SKM-1 treated with dmso at 0.1 percent for 144 hours (cell line): ENCODE measurements around the gene VASN.

Experiments used
- DNase-seq: peaks from one replicate; lab custom pipeline; 2025; ENCODE audit not compliant: unreplicated experiment; lab: John Stamatoyannopoulos, UW

Gene VASN

DNA sequence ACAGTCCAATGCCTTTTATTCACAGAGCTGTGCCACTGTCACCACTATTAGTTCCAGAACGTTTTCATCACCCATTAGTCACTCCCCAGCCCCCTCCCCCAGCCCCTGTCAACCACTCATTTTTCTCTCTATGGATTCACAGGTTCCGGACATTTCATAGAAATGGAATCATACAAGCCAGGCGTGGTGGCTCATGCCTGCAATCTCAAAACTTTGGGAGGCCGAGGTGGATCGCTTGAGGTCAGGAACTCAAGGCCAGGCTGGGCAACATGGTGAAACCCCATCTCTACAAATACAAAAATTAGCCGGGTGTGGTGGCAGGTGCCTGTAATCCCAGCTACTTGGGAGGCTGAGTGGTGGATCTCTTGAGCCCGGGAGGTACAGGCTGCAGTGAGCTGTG, 19.8 kb upstream of the VASN start:
- DNase-seq, result no peak

DNA sequence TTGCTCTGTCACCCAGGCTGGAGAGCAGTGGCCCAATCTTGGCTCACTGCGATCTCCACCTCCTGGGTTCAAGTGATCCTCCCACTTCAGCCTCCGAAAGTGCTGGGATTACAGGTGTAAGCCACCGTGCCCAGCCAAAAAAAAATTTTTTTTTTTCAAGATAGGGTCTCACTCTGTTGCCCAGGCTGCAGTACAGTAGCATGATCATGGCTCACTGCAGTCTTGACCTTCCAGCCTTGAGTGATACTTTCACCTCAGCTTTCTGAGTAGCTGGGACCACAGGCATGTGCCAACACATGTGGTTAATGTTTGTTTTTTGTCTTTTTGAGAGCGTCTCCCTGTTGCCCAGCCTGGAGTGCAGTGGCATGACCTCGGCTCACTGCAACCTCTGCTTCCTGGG, 18.8 kb upstream of the VASN start:
- no peak for DNase-seq

DNA sequence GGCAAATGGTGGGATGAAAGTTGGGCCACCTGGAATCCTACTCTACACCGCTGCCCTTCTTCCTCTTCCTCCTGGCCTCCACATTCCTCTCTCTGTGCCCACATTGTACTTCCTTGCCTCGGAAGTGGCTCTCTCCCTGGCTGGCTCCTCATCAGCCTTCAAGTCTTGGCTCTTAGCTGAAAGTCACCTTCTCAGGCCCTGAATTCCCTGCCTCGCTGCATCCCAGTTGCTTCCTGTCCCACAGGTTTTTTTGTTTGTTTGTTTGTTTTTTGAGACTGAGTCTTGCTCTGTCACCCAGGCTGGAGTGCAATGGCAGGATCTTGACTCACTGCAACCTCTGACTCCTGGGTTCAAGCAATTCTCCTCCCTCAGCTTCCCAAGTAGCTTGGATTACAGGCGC, 18.0 kb upstream of the VASN start:
- no peak for DNase-seq

DNA sequence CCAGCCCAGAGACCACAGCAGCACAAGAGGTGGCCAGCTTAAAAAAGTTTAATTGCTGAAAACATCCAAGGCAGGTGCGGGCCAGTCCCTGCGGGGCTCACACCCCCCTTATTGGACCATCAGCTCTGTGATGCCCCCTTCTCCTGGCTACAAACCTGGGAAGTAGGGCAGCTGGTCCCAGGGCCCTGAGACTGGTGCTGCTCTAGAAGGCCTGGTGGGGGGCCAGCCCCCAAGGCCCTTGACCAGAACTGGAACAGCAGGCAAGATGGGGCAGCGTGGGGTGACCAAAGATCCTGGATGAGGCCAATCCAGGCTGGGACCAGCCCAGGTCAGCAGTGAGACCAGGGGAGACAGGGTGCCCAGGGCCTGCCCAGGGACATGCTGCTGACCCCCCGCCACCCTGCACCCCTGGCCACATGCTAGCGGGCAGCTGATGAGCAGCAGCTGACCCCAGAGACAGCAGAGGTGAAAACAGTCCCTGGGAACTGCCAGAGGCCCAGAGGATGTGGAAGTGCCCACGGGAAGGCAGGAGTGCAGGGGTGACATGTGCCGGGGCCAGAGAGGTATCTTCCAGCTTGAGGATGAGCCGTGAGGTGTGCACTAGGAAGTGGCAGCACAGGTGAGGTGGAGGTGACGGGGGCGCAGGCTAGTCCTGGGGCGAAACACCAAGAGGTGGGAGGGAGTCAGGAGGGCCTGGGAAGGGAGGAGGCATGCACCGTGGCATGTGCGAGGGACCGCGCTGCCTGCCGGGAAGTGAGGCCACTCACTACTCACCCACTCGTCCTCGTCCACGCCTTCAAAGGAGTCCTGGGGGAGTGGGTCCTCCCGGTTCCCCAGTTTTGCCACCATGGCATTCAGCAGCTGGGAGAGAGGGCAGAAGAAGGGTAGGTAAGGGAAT, 16.9 kb upstream of the VASN start:
- DNase-seq, result no peak

DNA sequence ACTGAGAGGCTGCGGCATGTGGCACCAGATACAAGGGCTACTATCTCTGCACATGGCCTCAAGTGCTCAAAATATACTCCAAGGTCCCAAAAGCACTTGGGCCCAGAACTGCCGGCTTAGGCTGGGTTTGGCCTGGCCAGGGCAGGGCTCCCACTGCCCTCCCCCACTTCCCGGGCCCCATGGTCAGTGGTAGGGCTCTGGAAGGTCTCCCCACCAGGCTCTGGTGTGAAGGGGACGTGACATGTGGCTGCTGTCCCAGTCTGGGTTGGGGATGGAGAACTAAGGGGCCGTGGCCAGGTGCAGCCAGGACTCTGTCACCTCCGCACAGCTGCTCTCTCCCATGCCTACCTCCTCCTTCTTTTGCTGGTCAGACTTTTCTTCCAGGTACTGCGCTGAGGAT, 14.8 kb upstream of the VASN start:
- no peak for DNase-seq

DNA sequence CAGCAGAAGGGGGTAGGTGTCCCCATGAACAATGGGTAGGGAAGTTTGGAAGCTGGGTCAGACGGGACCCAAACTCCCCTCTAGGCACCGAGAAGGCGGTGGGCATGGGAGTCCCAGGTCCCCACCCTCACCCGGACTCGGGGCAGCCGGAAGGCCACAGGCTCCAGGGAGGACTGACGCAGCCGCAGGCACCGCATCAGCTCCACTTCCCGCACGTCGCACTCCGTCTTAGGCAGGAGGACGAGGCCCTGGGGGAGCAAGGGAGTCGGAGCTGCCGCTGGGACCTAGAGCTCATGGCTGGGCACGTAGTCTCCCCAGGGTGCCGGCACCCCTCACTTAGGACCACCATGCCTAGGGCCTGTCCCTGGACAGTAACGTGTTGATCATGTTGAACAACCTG, 13.4 kb upstream of the VASN start:
- no peak for DNase-seq

DNA sequence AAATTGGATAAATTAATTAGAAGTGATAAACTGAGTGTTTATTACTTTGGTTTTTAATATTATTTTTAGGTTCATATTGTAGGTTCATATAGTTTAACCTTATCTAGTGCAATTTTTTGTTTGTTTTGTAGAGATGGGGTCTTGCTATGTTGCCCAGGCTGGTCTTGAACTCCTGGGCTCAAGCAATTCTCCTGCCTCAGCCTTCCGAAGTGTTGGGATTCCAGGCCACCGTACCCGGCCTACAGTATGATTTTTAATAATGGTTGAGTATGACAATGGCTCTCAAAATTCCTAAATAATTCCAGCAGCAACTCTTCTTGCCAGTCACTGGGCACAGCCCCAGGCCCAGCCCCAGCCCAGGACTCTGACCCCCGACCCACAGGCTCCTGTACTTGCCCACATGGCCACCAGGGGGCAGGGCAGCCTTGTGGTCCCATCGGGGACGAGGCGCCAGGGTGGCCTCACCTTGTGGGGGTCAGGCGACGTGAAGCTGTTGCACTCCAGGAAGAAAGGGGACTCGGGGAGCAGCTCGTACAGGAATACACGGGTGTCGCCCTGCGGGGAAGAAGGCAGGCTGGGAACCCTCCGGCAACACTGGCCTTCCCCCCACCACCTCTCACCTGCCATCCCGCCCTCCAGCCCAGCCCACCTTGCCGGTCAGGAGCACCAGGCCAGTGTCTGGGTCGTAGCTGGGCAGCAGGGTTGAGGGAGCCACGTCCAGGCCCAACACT, 12.7 kb upstream of the VASN start:
- no peak for DNase-seq

DNA sequence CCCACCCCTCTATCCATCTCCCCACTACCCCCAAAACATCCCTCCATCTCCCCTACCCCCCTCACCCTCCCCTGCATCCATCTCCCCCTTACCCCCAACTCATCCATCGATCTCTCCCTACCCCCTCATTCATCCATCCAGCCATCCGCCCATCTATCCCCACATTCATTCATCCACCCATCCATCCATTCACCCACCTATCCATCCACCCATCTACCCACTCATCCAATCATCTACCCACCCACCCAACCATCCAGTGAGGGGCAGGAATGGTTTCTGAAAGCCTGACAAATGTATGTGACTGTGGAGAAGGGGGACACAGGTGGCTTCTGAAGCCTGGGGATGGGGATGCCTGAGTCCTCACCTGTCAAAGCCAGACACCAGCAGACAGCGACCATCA, 11.7 kb upstream of the VASN start:
- DNase-seq, result no peak

DNA sequence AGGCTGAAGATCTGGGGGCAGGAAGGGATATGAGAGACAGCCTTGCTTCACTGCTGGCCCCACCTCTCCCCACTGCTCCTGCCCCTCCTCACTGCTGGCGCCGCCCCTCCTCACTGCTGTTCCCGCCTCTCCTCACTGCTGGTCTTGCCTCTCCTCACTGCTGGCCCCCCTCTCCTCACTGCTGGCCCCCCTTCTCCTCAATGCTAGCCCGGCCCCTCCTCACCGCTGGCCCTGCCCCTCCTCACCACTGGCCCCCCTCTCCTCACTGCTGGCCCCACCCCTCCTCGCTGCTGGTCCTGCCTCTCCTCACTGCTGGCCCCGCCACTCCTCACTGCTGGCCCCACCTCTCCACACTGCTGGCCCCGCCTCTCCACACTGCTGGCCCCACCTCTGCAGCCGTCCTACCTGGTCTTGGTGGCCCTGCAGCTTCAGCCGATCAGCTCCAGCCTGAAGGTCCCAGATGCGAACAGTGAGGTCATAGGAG, 11.1 kb upstream of the VASN start:
- no peak for DNase-seq

DNA sequence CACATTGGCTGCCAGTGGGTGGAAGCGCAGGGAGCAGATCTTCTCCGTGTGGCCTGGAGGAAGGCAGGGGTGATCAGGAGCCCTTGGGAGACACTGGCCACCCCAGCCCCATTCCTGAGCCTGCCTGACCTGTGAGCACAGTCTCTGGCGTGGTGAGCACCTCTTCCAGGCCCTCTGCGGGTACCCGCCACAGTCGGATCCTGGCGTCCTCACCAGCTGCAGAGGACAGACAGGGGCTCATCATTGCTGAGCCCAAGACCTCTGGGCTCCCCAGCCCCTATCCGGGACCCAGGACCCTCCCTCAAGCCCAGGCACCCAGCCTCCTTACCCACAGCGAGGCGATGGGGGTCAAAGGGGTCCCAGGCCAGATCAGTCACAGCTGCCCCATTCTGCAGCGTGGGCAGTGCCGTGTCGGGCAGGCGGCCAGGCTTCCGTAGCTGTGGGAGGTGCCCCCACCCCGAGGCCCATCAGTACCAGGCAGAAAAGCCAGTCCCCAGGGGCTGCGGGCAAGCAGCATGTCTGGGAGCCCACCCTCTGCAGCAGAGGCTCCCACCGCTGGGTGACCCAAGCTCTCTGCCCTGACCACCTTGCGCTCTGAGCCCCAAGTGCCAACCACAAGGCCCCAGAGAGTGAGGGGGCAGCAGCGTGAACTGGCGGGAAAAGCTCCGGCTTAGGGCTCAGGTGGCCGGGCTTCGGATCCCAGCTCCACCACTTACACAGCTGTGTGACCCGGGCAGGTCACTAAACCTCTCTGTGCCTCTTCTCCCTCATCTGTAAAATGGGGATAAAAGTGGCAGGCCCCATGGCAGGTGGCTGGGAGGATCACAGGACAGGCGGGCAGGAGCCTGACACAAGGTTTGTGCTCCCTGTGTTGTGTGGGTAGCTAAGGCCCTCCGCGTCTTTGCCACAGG, 10.4 kb upstream of the VASN start:
- DNase-seq, result no peak

DNA sequence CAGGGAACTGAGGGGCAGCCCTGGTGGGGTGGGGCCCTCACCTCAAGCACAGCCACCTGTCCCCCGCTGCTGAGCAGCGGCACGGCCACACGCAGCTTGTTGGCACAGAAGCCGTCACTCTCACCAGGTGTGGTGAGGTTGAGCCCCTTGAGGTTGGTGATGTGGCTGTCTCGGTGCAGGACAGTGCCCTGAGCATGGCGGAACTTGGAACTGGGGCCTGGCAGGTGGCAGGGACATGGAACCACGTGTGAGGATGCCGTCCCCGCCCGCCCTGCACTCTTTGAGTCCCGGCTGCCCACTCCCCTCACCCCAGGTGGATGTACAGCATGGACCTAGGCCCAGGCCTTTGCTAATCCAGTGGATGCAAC, 9.7 kb upstream of the VASN start:
- no peak for DNase-seq

DNA sequence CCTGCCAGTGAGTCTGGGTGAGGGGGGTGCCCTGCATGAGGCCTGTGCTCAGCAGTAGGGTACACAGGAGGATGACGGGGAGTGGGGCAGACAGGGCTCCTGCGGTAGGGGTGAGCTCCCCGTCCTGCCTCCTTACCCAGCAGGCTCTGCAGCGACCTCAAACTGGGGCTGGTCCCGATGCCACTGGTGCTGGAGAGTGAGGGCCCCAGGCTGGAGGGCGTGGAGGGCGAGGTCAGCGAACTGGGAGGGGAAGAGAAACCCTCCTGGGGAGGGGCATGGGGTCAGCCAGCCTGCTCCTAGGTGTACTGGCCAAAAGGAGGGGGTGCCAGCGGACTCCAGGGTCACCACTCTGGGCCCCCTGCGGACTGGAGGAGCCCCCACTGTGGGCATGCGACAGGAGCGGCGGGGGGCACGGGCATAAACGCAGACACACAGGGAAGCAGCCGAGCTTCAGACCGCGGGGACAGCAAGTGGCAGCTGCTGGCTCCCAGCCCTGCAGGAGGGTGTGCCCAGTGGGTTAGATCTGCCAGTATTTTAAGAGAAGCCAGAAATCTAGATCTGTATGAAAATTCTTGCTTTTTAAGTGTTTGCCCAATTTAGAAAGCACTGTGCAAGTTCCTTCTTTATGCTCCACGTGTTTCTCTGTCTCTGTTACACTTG, 9.0 kb upstream of the VASN start:
- DNase-seq, result no peak

DNA sequence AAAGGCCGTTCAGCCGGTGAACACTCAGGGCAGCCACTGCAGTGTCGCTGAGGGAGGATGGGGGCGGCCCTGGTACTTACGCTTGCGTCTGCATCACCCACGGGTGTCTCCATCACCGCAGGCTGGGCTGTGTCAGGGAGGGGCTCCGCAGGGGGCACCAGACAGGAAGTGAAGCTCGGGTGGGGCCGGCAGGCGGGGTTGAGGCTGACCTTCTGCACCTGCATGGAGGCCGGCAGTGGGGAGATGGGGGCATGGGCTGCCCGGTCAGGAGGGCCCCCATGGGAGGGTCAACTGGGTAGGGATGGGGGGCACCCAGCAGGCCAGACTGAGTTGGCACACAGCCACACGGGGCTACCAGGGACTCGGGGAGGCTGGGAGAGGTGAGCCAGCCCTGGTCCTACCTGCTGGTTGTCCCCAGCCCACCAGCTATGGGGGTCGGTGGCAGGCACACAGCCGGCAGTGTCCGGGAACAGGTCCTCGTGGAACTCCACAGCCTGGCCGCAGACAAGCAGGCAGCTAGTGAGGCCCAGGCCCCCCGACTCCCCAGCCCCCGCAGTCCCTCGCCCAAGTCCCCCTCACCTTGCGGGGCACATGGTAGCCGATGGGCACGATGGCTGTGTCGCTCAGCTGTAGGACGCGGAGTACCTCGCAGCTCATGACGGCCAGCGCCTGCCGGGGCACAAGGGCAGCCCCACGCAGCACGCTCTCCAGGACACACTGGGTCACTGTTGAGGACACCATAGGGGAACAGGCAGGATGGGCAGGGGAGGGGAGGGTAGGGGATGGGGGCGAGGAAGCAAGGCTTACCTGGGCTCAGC, 7.2 kb upstream of the VASN start:
- no peak for DNase-seq

DNA sequence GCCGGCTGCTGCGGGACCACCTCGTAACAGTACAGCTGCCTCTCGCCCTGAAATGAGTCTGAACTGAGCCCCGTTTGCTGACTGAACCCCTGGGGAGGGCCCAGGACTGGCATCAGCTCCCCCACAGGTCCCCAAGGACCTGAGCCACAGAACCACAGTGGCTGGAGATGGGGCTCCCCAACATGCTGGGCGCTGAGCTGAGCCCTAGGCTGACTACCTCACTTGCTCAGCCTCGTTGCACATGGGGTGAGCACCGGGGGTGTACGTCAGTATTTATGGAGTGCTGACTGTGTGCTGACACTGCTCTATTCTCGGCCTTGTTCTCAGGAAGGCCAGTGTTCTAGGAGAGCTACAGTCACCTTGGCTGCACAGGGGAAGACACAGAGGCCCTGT, 6.6 kb upstream of the VASN start:
- no peak for DNase-seq

DNA sequence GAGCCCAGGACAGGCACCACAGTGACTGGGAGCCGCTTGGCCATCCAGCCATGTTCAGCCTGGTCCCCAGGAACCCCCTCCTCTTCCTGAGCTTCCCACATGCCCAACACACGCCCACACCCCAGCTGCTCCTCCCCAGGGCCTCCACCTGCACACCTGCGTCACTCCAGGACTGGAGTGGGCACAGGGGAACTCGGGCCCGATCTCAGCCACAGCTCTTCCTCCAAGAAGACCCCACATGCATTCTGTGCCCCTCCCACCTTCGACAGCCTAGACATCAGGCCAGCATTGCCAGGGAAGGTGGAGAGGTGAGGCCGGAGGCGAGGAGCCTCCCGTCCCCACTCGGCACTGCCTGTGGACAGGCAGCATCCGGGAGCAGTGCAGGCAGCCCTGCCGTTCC, 6.0 kb upstream of the VASN start:
- no peak for DNase-seq

DNA sequence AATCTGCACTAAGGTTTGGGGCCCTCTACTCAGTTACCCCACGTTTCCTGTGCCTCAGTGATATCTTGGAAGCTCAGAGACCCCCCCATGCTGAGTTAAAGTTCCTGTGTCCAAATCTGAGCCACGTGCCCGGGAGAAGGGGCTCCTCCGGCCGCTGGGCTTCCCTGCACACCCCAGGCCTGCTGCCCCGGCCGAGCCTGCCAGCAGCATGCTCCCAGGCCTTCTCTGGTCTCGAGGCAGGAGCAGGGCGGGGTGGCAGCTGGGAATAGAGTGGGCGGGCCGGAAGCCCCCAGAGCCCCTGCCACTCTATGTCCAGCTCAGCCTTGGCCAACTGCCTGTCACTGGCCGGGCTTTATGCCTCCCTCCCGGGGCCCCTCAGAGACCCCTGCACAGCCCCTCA, 5.6 kb upstream of the VASN start:
- DNase-seq, result no peak

DNA sequence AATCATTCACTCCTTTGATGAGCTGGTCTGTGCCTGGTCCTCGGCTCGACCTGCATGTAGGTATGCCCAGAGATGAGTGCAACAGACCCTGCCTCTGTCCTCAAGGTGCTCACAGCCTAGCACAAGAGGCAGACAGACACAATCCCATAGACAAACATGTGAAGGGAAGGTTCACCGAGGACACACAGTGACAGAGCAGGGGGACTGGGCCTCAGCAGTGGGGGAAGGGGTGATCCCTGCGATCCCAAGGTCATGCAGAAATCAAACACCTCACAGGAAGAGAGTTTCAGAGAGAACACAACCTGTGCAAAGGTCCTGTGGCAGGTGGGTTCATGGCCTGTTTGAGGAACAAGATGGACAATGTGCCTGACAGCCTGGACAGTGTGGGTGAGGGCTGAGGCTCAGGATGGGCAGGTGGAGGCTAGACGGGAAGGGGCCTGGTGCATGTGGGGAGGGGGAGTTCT, 4.2 kb upstream of the VASN start:
- no peak for DNase-seq

DNA sequence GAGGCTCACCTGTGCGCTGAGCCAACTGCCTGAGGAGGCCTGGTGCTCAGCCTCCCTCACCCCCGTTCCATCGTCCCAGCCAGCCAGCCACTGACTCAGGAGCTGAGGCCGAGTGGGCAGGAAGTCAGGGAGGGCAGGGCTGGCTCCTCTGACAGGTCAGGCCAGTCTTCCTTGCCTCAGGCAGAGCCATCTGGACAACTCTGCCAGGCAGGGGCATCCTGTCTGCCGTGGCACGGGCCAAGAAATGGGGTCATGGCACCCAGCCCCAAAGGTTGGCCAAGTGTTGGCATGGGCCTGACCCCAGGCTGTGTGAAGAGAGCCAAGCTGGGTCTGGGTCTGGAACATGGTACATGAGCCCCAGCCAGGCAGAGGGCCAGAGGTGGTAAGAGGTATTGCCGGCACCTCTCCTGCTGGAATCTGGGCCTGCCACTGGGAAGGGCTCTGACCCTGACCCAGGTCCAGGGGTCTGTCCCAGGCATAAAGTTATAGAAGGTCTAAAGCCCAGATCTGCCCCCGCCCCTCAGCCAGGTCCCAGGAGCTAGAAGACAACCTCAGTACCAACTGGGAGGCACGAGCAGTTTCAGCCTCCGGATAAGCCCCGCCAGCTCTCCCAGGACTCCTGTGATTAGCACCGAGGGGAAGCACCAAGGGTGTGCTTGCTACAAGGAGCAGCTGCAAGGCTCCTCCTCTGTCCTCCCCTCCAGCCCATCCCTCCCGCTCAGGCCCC, 2.5 kb upstream of the VASN start:
- DNase-seq, result no peak

DNA sequence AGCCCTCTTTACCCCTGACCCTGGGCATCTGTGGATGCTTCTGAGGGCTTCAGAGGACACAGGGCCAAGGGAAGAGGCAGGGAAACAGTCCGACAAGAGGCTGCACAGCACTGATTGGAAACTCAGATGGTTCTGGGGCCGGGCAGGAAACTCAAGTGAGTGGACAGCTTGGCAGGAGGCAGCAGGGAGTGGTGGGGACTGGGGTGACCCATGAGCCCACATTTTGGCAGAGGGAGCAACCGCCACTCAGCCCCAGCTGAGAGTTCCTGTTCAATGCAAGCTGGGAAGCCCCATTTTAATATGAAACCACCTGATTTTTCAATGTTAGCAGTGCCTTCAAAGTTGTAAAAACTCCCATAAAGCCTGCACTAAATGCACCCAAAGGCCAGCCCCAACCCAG, 1.5 kb upstream of the VASN start:
- no peak for DNase-seq
